Measurements from ENCODE around the gene IGF1. TPM values are rescaled to one million over a fixed set of nuclear protein-coding genes. Genes with fewer than 3 reads are reported as not detected.

IGF1 gene
- total RNA-seq, 1 experiment from 2014 or later, result 0.42 TPM

- BruUV-seq (replicated peaks), result no TSS peak
- Histone ChIP-seq H3K79me2 (ENCODE audit: insufficient read depth, low read length) (no peaks in the 10 kb centered on the region), H3K9me3 (ENCODE audit: control insufficient read depth in 1 of 2, insufficient read depth in 1 of 2, low read depth in 1 of 2, low read length in 2 of 2) (no peaks in the 10 kb centered on the region), H3K4me1 (ENCODE audit: control insufficient read depth in 1 of 2, insufficient read depth in 2 of 2, low read length in 2 of 2) (no peaks in the 10 kb centered on the region), H3K27me3 (ENCODE audit: insufficient read depth, low read length) (peaks cover 17% of the 10 kb centered on the region; the same call in 1 of the 2 replicates), H3K9me2 (ENCODE audit: insufficient read depth) (no peaks in the 10 kb centered on the region), H3K4me2 (ENCODE audit: low read length) (no peak overlapping the region), H2AFZ (ENCODE audit: low read depth, low read length, poor library complexity, severe bottlenecking) (no peak overlapping the region), H3K9ac (ENCODE audit: low read length) (no peak overlapping the region), H4K20me1 (ENCODE audit: insufficient read depth) (no peaks in the 10 kb centered on the region), H3K27ac (ENCODE audit: low read depth, low read length) (no peak overlapping the region), H3K4me3 (replicated peaks in 1 of 2; ENCODE audit: low read depth in 1 of 2, low read length in 2 of 2) (no peak overlapping the region), H3K36me3 (ENCODE audit: control insufficient read depth in 1 of 2, insufficient read depth in 2 of 2, low read length in 2 of 2) (no peaks in the 10 kb centered on the region)
- TF ChIP-seq REST (IDR thresholded peaks at IDR 0.05; ENCODE audit: low read depth) (no peak), ZFX (IDR thresholded peaks at IDR 0.05) (no peak), SIN3A (IDR thresholded peaks at IDR 0.05; ENCODE audit: low read depth) (no peak), EZH2phosphoT487 (IDR thresholded peaks at IDR 0.05; ENCODE audit: borderline replicate concordance) (no peak), FOSL1 (IDR thresholded peaks at IDR 0.05; ENCODE audit: low read depth) (no peak), ATF3 (IDR thresholded peaks at IDR 0.05) (no peak), CTCF (IDR thresholded peaks at IDR 0.05 in 2 of 3, conservative IDR thresholded peaks at IDR 0.05 in 1 of 3; ENCODE audit: borderline replicate concordance in 1 of 3, insufficient read depth in 1 of 3, low read depth in 2 of 3, low read length in 2 of 3) (no peak)
- POLR2A ChIA-PET, result no interaction called here
- ATAC-seq, result no peak
- CTCF ChIA-PET, result interaction anchor here (1.9 kb wide), 1 partner anchor 13 kb away, joined by 6 read pairs; no protein-coding TSS in a partner anchor
- RAD21 ChIA-PET (ENCODE audit: low non-redundant PET in 1 of 2, low total read pairs in 2 of 2, uncharacterized antibody in 2 of 2, unreplicated experiment in 2 of 2), result no interaction called here
- DNase-seq (ENCODE audit: low read depth, low spot score), result no peak
- intact Hi-C loops (cut with micrococcal nuclease), result no loop called here
Observed at GRCh38 chr12:102497743-102498142, 17.4 kb upstream of the IGF1 start.
